HG02938 (cell line): ENCODE measurements around the gene AGPAT3.

Experiments
- ATAC-seq: cut with Tn5 transposase; IDR thresholded peaks from one replicate; pipeline ENCODE4 v1.9.1; 2021; ENCODE audit warnings: mild to moderate bottlenecking, moderate library complexity; ENCODE audit not compliant: unreplicated experiment

The AGPAT3 gene

DNA sequence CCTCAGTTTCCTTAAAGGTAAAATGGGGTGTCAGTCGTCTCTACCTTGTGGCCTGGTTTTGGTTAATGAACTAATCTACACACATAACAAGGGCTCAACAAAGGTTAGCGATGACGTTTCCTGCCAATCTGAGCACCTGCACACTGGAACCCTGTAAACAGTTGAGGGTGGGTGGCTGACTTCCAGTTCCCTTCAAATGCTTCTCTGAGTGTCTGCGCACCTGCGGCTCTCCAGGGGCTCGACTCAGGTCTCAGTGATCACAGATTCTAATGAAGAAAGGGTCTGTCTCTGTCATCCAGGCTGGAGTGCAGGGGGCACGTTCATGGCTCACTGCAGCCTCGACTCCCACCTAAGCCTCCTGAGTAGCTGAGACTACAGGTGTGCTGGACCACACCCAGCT lies 3.3 kb upstream of the AGPAT3 start:
- no peak for ATAC-seq

DNA sequence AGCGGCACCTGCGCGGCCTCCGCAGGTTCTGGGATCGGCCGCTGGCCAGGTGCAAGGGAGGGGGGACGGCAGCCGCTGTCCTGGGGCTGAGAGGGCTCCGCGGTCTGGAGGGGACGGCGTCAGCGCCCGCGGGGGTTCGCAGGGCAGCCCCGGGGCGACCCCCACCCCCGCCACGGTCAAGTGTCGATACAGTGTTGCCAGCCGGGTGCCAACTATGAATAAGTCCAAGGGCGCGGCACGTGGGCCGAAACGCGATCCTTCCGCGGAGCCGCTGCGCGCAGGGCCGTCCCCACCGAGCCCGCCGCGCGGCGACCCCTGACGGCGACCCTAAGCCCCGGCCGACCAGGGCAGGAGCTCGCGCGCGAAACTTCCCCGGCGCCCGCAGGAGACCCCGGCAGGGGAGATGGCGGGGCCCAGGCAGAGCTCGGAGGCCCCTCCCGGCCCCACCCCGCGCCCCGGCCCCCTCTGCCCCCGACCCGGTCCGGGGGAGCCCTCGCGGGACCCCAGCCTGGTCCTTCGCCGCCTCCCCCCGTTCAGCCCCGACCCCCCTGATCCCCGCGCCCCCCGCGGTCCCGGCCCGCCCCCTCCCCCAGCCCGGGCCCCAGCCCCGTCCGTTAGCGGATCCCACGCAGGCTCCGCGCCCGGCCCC lies 586 bp upstream of the AGPAT3 start:
- ATAC-seq, result no peak

DNA sequence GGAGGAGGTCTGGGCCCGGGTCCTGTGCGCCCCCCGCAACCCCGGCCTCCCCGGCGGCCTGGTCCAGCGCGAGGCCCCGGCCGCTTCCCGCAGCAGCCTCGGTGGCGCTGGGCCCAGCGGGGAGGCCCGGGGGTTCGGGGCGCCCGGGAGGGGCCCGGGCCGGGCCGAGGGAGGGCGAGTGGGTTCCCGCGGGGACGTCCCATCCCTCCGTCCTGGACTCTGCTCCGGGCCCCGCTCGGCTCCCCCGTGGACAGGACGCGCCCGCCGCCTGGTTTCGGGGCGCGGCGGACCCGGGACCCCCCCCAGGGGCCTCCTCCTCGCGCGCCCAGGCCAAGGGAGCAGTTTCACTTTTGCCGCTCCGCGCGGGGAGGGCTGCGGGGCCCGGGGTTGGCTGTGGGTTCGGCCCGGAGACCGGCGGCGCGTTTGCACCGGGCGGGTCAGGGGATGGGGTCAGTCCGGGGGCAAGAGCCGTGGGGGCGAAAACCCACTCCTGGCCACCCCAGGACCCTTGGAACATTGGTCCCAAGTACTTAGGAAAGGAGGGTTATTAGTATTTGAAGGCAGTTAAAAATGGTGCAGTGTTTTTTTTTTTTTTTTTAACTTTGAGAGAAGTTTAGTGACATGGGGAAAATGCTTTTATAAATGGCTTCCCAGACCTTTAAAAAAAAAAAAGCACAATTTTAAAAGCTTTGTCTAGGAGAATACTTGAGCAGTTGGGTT lies 677 bp downstream of the AGPAT3 start:
- no peak for ATAC-seq

DNA sequence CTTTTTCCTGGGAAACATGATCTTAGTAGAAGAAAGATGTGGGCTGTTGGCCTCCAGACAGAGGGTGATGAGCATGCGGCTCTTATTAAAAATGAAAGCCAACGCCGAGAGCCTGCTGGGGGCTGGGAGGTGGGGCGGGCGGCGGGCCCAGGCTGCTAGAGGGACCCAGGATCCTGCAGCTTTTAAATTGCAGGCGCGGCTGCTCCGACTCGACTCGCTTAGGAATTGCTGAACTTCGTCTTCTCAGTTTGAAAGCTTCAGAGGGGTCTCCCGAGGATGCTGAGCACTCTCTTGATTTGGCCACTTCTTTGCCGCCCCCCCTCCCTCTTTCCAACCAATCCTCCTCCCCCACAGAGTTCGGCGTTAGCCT lies 1.2 kb downstream of the AGPAT3 start:
- ATAC-seq, result no peak

DNA sequence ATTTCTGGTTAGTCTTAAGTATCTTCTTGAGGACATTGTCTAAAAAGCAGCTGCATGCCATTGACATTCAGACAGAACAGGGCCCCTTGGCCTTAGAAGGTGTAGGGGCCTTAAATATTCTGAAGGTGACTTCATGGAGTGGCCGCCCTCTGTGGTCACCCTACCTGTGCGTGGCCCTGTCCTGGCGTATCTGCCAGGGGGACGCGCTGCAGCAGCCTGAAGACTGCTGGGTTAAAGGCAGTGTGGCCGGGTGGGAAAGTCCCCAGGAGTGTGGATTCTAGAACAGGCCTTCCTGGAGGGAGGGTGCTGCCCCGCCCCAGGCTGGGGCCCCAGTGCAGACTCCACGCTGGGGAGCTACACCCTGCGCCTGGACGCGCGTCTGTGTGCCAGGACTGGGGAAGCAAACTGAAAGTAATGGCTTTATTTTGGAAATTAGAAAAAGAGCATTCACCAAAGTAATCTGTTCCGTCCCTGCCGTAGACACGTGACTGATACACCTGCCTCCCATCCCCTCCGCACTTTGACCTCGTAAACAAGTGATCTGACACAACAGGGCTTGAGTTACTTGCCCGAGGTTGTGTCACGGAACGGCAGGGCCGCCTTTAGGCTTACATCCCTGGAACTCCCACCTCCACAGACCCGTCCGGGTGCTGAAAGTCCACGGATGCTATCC lies 1.8 kb downstream of the AGPAT3 start:
- ATAC-seq, result no peak

DNA sequence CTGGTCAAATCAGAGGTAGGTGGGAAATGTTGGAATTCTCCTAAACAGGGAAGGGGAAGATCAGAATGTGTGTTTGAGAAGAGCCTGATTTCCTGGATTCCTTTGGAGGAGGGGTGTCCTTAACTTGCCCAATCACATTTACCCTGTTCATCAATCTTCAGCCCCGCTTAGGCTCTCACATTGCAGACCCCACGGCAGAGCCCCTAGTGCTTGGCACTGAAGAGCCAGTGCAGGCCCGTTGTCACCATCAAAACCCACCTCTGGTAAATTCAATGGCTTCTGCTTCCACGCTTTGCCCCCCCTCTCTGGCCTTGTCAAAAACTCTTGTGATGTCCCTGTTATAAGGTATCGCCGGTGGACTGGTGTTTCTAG lies 2.3 kb downstream of the AGPAT3 start:
- ATAC-seq, result no peak

DNA sequence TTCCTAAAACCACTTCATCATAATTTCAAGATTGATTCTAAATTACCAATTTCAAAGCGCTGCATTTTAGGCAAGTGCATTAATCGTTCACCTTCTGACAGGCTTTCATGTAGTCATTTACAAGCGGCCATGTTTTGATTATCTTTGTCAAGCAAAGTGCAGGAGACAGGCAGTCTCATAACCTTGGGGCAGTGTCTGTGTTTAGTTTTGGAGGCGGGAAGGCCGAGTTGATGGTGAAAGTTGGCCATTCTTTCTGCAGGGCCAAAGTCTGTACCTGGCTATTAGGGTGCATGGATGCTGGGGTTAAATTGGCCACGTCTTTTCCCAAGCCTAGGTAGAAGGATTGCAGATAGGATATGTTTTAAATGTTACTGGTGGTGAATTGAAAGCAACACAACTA lies 2.9 kb downstream of the AGPAT3 start:
- no peak for ATAC-seq

DNA sequence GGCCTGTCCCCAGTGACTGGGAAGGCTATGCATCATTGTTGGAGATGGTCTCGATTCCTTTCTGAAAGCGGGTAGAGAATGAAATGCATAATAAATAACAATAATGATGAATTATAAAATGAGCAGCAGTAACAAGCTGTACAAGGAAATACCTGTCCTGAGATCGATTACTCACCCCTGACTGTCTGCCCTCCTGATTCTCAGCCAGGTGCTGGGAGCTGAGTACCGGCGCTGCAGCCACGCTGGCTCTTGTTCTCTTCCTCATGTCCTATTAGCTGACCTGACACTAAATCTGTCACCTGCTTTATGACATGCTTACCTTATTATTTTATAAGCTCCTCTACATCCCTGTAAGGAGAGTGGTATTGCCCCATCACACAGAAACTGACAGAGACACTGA lies 3.4 kb downstream of the AGPAT3 start:
- no peak for ATAC-seq

DNA sequence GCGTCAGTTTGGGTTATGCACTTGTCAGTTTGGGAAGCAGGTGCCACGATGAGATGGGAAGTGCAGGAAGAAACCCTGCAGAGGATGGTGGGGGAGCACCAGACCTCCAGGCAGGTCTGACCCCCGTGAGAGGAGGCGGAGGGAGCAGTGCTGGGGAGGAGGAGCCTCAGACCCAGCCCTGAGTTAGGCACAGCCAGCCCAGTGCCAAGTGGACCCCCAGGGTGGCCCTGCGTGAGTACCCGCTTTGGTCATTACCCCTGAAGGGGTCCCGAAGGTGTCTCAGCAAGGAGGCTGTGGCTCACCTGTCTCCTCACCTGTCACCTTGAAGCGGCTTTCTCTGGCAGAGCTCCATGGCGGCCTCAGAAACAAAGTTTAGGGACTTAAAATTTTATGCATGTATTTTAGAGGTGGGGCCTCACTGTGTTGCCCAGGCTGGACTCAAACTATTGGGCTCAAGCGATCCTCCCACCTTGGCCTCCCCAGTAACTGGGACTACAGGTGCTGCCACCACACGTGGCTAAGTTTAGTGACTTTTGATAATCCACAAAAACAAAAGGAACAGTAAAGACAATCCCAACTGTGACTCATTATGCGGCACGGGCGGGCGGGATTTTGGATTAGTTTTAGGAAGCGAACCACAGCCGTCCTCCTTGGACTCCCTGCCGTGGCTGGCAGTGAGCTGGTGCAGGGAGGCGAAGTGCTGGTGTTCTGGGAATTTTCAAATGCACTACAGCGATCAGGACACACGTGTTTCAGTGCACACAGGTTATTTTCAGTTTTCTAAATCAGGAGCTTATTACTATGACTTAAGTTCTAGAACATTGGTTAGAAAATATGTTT lies 4.7 kb downstream of the AGPAT3 start:
- no peak for ATAC-seq

DNA sequence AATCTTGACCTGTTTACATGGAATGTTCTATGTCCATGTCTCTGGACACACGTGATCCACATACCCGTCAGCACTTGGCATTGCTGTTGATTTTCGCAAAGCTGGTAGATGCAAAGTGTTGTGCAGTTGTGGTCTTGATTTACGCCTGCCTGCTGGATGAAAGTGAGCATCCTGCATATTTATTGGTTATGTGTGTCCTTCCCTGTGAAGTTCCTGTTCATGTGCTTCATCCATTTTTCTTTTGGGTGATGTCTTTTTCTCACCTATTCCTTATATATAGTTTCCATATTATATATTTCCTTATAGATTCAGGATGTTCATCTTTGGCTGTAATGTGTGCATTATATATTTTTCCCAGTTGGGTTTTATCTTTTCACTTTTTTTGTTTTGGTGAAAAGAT lies 6.5 kb downstream of the AGPAT3 start:
- ATAC-seq, result no peak

DNA sequence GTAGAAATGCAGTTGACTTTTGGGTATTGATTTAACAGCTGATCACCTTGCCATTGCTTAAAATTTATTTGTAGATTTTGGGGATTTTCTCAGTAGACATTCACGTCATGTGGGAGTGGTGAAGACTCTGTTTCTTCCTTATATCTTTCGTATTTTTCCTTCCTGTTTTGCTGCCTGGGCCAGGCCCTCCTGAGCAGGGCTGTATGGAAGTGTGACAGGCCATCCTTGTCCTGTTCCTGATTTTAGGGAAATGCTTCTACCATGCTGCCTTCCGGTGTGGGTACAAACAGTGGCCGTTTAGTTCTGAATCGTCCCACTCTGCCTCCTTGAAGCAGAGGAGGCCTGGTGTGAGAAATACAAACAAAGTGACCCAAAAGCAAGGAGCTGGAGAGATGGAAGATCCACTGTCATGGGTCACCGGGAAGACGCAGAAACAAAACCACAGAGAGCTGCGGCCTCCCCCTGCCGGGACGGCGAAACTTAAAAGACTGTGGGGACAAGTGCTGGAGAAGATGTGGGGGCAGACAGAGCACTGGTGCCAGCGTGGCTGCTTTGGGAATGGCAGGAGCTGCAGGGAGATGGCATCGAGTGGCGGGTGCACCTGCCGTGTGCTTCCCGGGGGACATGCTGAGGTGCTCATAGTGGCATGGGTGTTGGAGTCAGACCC lies 7.6 kb downstream of the AGPAT3 start:
- no peak for ATAC-seq

DNA sequence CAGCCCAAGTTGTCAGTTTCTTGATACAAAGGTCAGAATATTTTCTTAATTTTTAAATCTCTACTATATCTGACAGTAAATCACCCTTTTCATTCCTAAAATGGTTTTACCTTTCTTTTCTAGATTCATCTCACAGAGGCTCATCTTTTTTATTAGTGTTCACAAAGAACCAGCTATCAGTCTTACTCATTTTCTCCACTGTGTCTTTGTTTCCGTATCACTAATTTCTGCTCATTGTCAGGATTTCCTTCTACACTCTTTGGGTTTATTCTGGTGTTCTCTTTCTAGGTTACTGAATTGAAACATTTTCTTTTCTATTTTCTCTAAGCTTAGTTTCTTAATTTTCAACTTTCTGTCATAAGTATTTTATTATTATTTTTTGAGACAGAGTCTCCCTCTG lies 8.7 kb downstream of the AGPAT3 start:
- ATAC-seq, result no peak

DNA sequence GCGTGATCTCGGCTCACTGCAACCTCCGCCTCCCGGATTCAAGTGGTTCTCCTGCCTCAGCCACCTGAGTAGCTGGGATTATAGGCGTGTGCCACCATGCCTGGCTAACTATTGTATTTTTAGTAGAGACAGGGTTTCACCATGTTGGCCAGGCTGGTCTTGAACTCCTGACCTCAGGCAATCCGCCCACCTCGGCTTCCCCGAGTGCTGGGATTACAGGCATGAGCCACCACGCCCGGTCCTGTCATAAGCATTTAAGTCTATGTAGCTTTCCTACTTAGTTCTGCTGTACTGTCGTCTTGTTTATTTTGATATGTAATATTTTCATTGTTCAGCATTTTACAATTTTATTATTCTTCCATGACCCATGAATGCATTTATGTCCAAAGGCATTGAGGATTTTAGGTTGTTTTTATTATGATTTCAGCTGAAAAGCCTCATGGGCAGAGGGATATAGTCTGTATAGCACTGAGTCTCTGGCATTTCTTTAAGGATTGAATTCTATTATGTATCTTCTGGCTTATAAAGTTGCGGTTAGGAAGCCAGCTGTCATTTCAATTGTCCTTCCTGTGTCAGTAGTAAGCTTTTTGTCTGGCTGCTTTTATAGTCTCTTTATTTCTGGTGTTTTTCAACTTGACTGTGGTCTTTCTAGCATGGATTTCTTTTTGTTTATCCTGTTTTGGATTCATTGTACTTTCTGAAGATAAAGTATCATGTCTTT lies 9.2 kb downstream of the AGPAT3 start:
- ATAC-seq, result no peak

DNA sequence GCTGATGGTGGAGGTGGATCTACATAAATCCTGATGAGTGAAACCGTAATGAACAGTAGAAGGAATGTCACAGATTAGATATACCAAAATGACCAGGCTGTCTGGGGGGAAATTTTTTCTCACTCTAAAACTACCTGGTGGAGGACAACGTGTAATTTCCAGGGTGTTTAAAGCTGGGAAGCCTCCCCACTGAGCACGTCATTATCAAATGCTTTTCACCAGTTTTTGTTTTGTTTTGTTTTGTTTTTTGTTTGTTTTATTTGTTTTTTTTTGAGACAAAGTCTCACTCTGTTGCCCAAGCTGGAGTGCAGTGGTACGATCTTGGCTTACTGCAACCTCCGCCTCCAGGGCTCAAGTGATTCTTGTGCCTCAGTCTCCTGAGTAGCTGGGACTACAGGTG lies 11.6 kb downstream of the AGPAT3 start:
- no peak for ATAC-seq

DNA sequence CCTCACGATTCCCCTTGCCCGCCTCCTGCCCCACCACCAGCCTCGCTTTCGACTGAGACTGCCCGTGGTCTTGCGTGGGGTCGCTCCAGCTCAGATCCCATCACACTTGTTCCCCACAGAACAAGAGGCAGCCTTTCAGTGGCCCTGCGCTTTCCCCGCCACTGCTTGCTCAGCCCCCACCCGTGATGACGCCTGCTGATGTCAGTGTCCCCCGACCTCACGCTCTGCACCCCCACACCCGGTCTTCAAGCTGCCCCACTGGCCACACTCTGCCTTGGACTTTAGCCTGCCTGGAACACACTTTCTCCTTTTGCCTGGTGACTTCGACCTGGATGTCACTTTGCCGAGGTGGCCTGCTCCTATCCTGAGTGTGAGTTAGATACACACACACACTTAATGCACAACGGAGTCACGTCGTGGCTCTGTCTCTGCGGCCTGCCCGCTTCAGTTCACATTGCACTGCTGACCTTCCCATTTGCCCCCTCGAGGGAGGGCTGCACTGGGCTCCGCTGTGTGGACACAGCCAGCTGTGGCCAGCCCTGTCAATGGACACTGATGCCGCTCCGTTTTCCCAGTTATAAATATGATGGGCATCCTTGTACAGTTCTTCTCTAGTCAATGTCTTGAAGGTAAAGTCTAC lies 13.0 kb downstream of the AGPAT3 start:
- no peak for ATAC-seq

DNA sequence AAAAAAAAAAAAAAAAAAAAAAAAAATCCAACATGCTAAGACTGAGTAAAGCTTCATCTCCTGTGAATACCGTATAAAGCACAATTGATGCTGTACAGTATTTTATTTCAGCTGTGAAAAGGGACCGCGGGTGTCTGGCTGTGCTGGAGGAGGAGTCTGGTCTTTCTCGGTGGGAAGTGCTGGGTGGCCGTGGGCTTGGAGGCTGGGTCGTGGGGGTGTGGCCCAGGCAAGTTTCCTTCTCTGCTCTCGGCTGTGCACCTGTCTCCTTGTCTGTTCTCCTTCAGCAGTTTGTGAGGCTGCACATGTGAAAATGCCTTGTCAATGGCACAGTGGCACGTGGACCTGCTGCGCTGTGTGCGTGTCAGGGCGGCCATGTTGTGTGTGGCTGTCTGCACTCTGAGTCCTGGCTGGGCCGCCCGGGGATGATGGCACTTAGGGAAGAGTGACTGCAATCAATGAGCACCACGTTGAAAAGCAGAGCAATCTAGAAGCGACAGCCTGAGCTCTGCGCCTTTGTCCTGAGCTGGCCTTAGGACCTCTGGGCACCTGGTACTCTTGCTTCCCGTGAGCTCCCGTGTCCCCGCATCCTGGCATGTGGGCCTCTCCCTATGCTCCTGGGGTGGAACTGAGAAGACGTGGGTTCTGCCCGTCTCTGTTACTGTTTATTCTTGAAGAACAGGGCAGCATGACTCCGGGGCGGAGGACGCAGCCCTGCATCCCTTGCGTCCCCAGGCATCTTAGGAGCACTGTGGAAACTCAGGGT lies 14.5 kb downstream of the AGPAT3 start:
- ATAC-seq, result no peak

DNA sequence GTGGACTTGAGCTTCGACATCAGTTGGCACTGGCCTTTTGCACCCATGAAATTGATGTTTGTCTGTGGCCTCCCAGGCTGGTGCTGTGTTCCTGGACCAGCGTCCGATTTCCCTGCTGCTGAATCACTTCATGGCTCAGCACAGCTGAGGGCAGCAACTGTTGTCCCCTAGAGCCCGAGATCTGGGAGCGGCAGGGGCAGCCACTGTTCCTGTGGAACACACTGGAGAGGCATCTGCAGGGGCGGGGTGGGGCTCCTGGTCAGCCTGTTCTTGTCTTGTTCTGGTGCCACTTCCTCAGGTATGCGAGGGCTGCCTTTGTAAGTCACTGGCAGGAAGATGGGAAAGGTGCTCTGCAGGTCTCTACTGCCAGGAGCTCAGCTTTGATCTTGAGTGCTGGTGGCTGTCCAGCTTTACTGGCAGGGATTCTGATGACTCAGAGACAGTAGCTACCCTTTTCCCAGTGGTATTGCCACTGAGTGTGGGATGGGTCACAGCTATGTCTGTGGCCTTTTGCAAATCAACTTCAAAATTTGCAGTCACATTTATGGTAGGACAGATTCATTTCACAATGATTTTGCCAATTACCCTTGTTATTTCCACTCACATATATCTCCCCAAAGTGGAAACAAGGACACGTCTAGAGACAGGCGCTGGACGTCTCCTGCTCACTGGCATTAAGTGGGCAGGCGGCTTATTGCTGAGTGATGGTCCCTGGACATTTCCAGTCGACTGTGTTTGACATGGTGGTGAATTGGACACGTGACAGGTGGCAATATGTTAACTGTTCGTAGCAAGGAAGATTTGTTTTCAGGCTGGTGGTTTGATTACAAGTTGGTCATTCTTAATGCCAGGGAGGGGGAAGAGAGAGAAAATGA lies 15.3 kb downstream of the AGPAT3 start:
- ATAC-seq, result no peak

DNA sequence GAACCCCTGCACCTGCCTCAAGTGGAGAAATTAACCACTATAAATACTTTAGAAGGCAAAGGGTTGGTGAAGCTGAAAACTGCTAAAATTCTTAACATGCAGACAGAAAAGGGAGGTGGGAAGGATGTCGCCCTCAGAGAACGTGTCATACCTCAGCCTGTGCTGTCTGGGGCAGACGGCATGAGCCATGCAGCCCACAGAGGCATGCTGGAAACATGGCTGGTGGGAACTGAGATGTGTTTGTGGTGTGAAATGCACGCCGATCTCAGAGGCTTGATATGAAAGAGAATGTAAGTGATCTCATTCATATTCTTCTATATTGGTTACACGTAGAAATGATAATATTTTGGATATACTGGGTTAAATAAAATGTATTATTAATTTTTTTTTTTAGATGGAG lies 16.3 kb downstream of the AGPAT3 start:
- ATAC-seq, result no peak
